Right lobe of liver (tissue), 4 donors: ENCODE measurements around the gene ASB14.

Experiments used
- CTCF ChIP-seq, 4 donors: fragments of 200-600 bp in 3 of 4; fragments of 450-650 bp in 1 of 4; IDR thresholded peaks; one replicate each; pipeline versions ENCODE4 v1.5.1 to v1.8.0; 2016 to 2022; ENCODE audit warnings: antibody characterized with exemption in 4 of 4, mild to moderate bottlenecking in 2 of 4
- POLR2A ChIP-seq: fragments of 450-650 bp; IDR thresholded peaks from one replicate; pipeline ENCODE4 v1.6.1; 2017; ENCODE audit warnings: antibody characterized with exemption, mild to moderate bottlenecking
- donor health status: DM: no; HTN: no; CAD: no.
- donor health status: DM: no; HTN: no; CAD: no.
- donor health status: DM: no; HTN: yes; CAD: no.

GRCh38 chr3:57234613-57235575, 57.6 kb downstream of the ASB14 start:
- TF ChIP-seq POLR2A (no peak), CTCF (IDR thresholded peaks at IDR 0.05) (no peak)
